ENCODE data around the gene TOMM5.

The TOMM5 gene

GRCh38 chr9:37636511-37637448, 44.4 kb upstream of the TOMM5 start:
- no peak for DNase-seq
- H3K27ac ChIP-seq: no peak overlapping the region
- no peak for TF ChIP-seq CTCF (IDR thresholded peaks at IDR 0.05; ENCODE audit: low read depth, low read length, missing control alignments)
- H3K27me3 ChIP-seq (replicated peaks): peaks cover 6% of the 10 kb centered on the region
- in situ Hi-C loops (cut with HindIII; ENCODE audit: low pct_ligation_motif_present, low sequenced_read_pairs): loop anchor here (25.0 kb wide), 1 partner anchor 101 kb away; no protein-coding TSS in a partner anchor
- H3K36me3 ChIP-seq (replicated peaks): no peaks in the 10 kb centered on the region
- no peak overlapping the region for H3K4me3 ChIP-seq (ENCODE audit: low read depth, low read length)

DNA sequence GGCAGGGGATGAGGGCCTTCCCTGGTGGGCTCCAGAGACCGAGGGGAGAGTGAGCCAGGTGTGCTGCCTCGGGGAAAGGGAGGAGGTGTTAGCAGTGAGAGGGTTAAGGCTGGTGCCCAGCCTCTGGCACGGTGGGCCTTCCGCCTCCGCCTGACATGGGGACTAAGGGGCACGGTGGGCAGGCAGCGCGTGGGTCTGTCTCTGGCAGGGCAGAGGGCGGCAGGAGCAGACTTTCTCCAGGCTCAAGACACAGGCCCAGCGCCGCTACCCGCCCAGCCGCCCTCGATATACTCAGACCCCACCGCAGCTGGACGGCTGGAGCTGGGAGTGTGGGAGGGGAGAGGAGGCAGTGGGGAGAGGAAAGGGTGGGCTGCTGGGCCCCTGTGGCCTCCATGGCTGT, 43.4 kb upstream of the TOMM5 start:
- H3K27me3 ChIP-seq (replicated peaks): no peaks in the 10 kb centered on the region
- no peak overlapping the region for H3K27ac ChIP-seq
- TF ChIP-seq CTCF (IDR thresholded peaks at IDR 0.05; ENCODE audit: low read depth, low read length, missing control alignments): no peak
- H3K36me3 ChIP-seq (replicated peaks): no peaks in the 10 kb centered on the region
- no peak for DNase-seq
- in situ Hi-C loops (cut with HindIII; ENCODE audit: low pct_ligation_motif_present, low sequenced_read_pairs): loop anchor here (25.0 kb wide), 1 partner anchor 101 kb away; no protein-coding TSS in a partner anchor
- no peak overlapping the region for H3K4me3 ChIP-seq (ENCODE audit: low read depth, low read length)

GRCh38 chr9:37632479-37632878, 40.1 kb upstream of the TOMM5 start:
- no peaks in the 10 kb centered on the region for H3K27me3 ChIP-seq (replicated peaks)
- H3K36me3 ChIP-seq (replicated peaks): no peaks in the 10 kb centered on the region
- TF ChIP-seq CTCF (IDR thresholded peaks at IDR 0.05; ENCODE audit: low read depth, low read length, missing control alignments): no peak
- no peak for DNase-seq
- in situ Hi-C loops (cut with HindIII; ENCODE audit: low pct_ligation_motif_present, low sequenced_read_pairs): loop anchor here (25.0 kb wide), 1 partner anchor 105 kb away; no protein-coding TSS in a partner anchor
- H3K4me3 ChIP-seq (ENCODE audit: low read depth, low read length): no peak overlapping the region
- H3K27ac ChIP-seq: no peak overlapping the region

GRCh38 chr9:37626708-37627292, 34.4 kb upstream of the TOMM5 start:
- in situ Hi-C loops (cut with HindIII; ENCODE audit: low pct_ligation_motif_present, low sequenced_read_pairs): loop anchor here (25.0 kb wide), 1 partner anchor 111 kb away; no protein-coding TSS in a partner anchor
- DNase-seq: no peak

DNA sequence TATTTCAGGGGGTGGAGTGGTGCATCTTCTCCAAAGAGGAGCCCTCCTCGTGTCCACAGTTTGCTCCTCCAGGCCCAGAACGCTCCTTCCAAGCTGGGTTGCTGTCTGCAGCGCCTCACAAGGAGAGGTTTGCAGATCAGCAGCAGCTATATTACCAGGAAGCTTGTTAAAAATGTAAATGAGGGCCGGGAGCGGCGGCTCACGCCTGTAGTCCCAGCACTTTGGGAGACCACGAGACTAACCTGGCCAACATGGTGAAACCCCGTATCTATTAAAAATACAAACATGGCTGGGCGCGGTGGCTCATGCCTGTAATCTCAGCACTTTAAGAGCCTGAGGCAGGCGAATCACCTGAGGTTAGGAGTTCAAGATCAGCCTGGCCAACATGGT, 33.4 kb upstream of the TOMM5 start:
- TF ChIP-seq CTCF (IDR thresholded peaks at IDR 0.05; ENCODE audit: low read depth, low read length, missing control alignments): no peak
- Histone ChIP-seq H3K27ac (no peak overlapping the region), H3K36me3 (replicated peaks) (no peaks in the 10 kb centered on the region), H3K27me3 (replicated peaks) (no peaks in the 10 kb centered on the region), H3K4me3 (ENCODE audit: low read depth, low read length) (no peak overlapping the region)
- in situ Hi-C loops (cut with HindIII; ENCODE audit: low pct_ligation_motif_present, low sequenced_read_pairs): loop anchor here (25.0 kb wide), 1 partner anchor 112 kb away; no protein-coding TSS in a partner anchor
- DNase-seq: no peak

More at GRCh38 chr9:37626708-37627292, 34.4 kb upstream of the TOMM5 start:
- no peak for TF ChIP-seq CTCF (IDR thresholded peaks at IDR 0.05; ENCODE audit: low read depth, low read length, missing control alignments)
- Histone ChIP-seq H3K27ac (no peak overlapping the region), H3K27me3 (replicated peaks) (no peaks in the 10 kb centered on the region), H3K36me3 (replicated peaks) (no peaks in the 10 kb centered on the region), H3K4me3 (ENCODE audit: low read depth, low read length) (no peak overlapping the region)

Measured in brain microvascular endothelial cell (primary cell).